K562 (cell line): ENCODE data around the gene OTOP3. TPM values are rescaled to one million over a fixed set of nuclear protein-coding genes. Genes with fewer than 3 reads are reported as not detected.

ENCODE experiments used
- ATAC-seq: fragments of 200-7000 bp; cut with Tn5 transposase; 3 replicates; pipeline ENCODE4 v1.9.1; 2020; ENCODE audit warnings: moderate library complexity
- BruUV-seq: library from RNA; stranded (reverse); fragments of 400-500 nt; replicated peaks from 2 replicates; lab custom pipeline; 2021; lab: Mats Ljungman, UMichigan
- CTCF ChIA-PET: fragments of 300-600 bp; formaldehyde crosslinking; extraction: SDS; loops from one replicate; lab custom pipeline; 2021; ENCODE audit warnings: low intra/inter-chr PET ratio; lab: Yijun Ruan, JAX
- POLR2A ChIA-PET: fragments of 300-600, 350-650 bp; sonication (Branson Sonifier 250); formaldehyde crosslinking; extraction: SDS; loops from one replicate; lab custom pipeline; 2021; ENCODE audit warnings: antibody characterized with exemption, inconsistent platforms; lab: Yijun Ruan, JAX
- DNase-seq, 4 experiments: peaks; one replicate each; pipeline versions ENCODE4 v3.0.0 to v3.0.0-alpha.2; 2011 to 2018; ENCODE audit warnings: low spot score in 3 of 4, mixed read lengths in 3 of 4; ENCODE audit errors: extremely low read depth in 1 of 4
- FAIRE-seq: peaks from 2 replicates; lab custom pipeline; 2011; peaks lifted over from hg19 to GRCh38; lab: Jason Lieb, UNC
- H2AFZ ChIP-seq: 2 replicates; pipeline ENCODE4 v1.6.0; 2011; ENCODE audit warnings: low read depth, low read length, control low read depth, inconsistent platforms
- H3K27ac ChIP-seq: fragments of 200-600 bp; 3 replicates; pipeline ENCODE4 v1.8.0; 2011; ENCODE audit warnings: low read depth, mild to moderate bottlenecking, control low read depth, inconsistent platforms, low read length, moderate library complexity, mixed read lengths; ENCODE audit errors: extremely low read depth
- H3K27me3 ChIP-seq, 2 experiments: fragments of 300-600 bp in 1 of 2; 2 replicates in 1 of 2; 3 replicates in 1 of 2; pipeline versions ENCODE4 v1.6.0 to v1.8.0; 2011; ENCODE audit warnings: inconsistent platforms in 2 of 2, low read length in 2 of 2, mild to moderate bottlenecking in 1 of 2, mixed read lengths in 1 of 2, moderate library complexity in 1 of 2; ENCODE audit not compliant: control insufficient read depth in 2 of 2, insufficient read depth in 2 of 2
- H3K36me3 ChIP-seq: fragments of 300-600 bp; 3 replicates; pipeline ENCODE4 v1.8.0; 2011; ENCODE audit warnings: mild to moderate bottlenecking, low read length, inconsistent platforms; ENCODE audit not compliant: control insufficient read depth, insufficient read depth
- H3K4me1 ChIP-seq, 2 experiments: fragments of 200-600 bp in 1 of 2; replicated peaks in 1 of 2; 2 replicates in 1 of 2; 3 replicates in 1 of 2; pipeline versions ENCODE4 v1.5.1 to v1.8.0; 2011; ENCODE audit warnings: inconsistent platforms in 2 of 2, low read length in 2 of 2, mild to moderate bottlenecking in 1 of 2, mixed read lengths in 1 of 2, moderate library complexity in 1 of 2; ENCODE audit not compliant: control insufficient read depth in 2 of 2, insufficient read depth in 2 of 2
- H3K4me2 ChIP-seq: 2 replicates; pipeline ENCODE4 v1.6.1; 2011; ENCODE audit warnings: low read length, control low read depth, inconsistent platforms, mixed read lengths; ENCODE audit not compliant: insufficient read depth
- H3K4me3 ChIP-seq: fragments of 200-600 bp; sonication (generic), shearing (Covaris generic); 2 replicates; pipeline ENCODE4 v1.5.1; 2016; ENCODE audit warnings: control low read depth, inconsistent platforms
- H3K79me2 ChIP-seq: fragments of 200-600 bp; 3 replicates; pipeline ENCODE4 v1.8.0; 2011; ENCODE audit warnings: low read length, inconsistent platforms; ENCODE audit not compliant: control insufficient read depth, insufficient read depth
- H3K9ac ChIP-seq, 2 experiments: 2 replicates each; pipeline versions ENCODE4 v1.6.0 to v1.6.1; 2011; ENCODE audit warnings: low read depth in 2 of 2, low read length in 2 of 2, control low read depth in 1 of 2, inconsistent platforms in 1 of 2, mild to moderate bottlenecking in 1 of 2, mixed read lengths in 1 of 2; ENCODE audit not compliant: insufficient read depth in 1 of 2
- H3K9me1 ChIP-seq: one replicate; pipeline ENCODE4 v1.6.0; 2011; ENCODE audit warnings: inconsistent platforms, mild to moderate bottlenecking, low read length, moderate library complexity; ENCODE audit not compliant: control insufficient read depth, insufficient read depth
- H3K9me3 ChIP-seq: replicated peaks from 2 replicates; pipeline ENCODE4 v1.5.1; 2011; ENCODE audit warnings: low read depth, low read length, inconsistent platforms; ENCODE audit not compliant: control insufficient read depth, insufficient read depth
- H4K20me1 ChIP-seq: replicated peaks from 2 replicates; pipeline ENCODE4 v1.6.1; 2011; ENCODE audit warnings: low read length, inconsistent platforms, mixed read lengths; ENCODE audit not compliant: control insufficient read depth, insufficient read depth
- E2F3 ChIP-seq: fragments of 250-450 bp; sonication (Bioruptor Pico); IDR thresholded peaks from 2 replicates; pipeline ENCODE4 v1.4.0; 2020; ENCODE audit warnings: mild to moderate bottlenecking
- E2F8 ChIP-seq: fragments of 450-650 bp; IDR thresholded peaks from 2 replicates; pipeline ENCODE4 v1.7.1; 2018; ENCODE audit warnings: mild to moderate bottlenecking, low read depth; ENCODE audit not compliant: partially characterized antibody
- EP400 ChIP-seq: fragments of 450-650 bp; IDR thresholded peaks from 2 replicates; pipeline ENCODE4 v1.6.1; 2017; ENCODE audit warnings: antibody characterized with exemption, mild to moderate bottlenecking, moderate library complexity
- ESRRA ChIP-seq: fragments of 450-650 bp; IDR thresholded peaks from 2 replicates; pipeline ENCODE4 v1.6.1; 2014; ENCODE audit warnings: low read depth, mild to moderate bottlenecking, moderate library complexity, borderline replicate concordance
- ETV5 ChIP-seq: sonication (generic); formaldehyde crosslinking; IDR thresholded peaks from 2 replicates; pipeline ENCODE4 v1.4.0; 2020; ENCODE audit warnings: low read depth, mild to moderate bottlenecking, missing genetic modification reagents
- FIP1L1 ChIP-seq: fragments of 200-400 bp; formaldehyde crosslinking; IDR thresholded peaks from 2 replicates; pipeline ENCODE4 v1.6.1; 2018; ENCODE audit warnings: mild to moderate bottlenecking, low read depth, low read length; ENCODE audit not compliant: poor library complexity, severe bottlenecking
- HMBOX1 ChIP-seq: sonication (generic); IDR thresholded peaks from 2 replicates; pipeline ENCODE4 v1.6.1; 2016
- NCOR1 ChIP-seq: fragments of 450-650 bp; IDR thresholded peaks from 2 replicates; pipeline ENCODE4 v1.6.1; 2016; ENCODE audit warnings: mild to moderate bottlenecking, moderate library complexity
- NEUROD1 ChIP-seq: fragments of 150-350 bp; IDR thresholded peaks from 2 replicates; pipeline ENCODE4 v1.6.1; 2014; ENCODE audit warnings: borderline replicate concordance, low read length, low read depth; ENCODE audit not compliant: partially characterized antibody
- TBL1XR1 ChIP-seq, 2 experiments: IDR thresholded peaks; 2 replicates each; pipeline ENCODE4 v1.6.1; 2012; ENCODE audit warnings: improper control_type of control experiment in 2 of 2, low read length in 2 of 2, mild to moderate bottlenecking in 1 of 2
- TRIM28 ChIP-seq: fragments of 450-650 bp; IDR thresholded peaks from 2 replicates; pipeline ENCODE4 v1.6.1; 2017
- ZBTB43 ChIP-seq: sonication (generic); formaldehyde crosslinking; IDR thresholded peaks from 2 replicates; pipeline ENCODE4 v1.8.0; 2023; ENCODE audit warnings: mild to moderate bottlenecking, missing genetic modification reagents
- ZFP1 ChIP-seq: fragments of 450-650 bp; formaldehyde crosslinking; IDR thresholded peaks from 2 replicates; pipeline ENCODE4 v1.4.0; 2020; ENCODE audit warnings: mild to moderate bottlenecking, mixed read lengths
- ZFP91 ChIP-seq: sonication (generic); formaldehyde crosslinking; IDR thresholded peaks from 2 replicates; pipeline ENCODE4 v1.8.0; 2022; ENCODE audit warnings: mild to moderate bottlenecking, missing genetic modification reagents
- ZNF143 ChIP-seq: sonication (generic); formaldehyde crosslinking; IDR thresholded peaks from 2 replicates; pipeline ENCODE4 v1.9.0; 2022; ENCODE audit warnings: mild to moderate bottlenecking, missing genetic modification reagents
- WGBS: fragments of 100-300 bp; shearing (Covaris generic); methylation state at CpG from one replicate; pipeline ENCODE4 v1.1.6; 2016; ENCODE audit warnings: low coverage, mixed read lengths; ENCODE audit not compliant: insufficient coverage; ENCODE audit errors: missing lambda C conversion rate; 5-methylcytosine and 5-hydroxymethylcytosine counted together
- in situ Hi-C: fragments of 300-500 bp; cut with MboI; formaldehyde crosslinking; loops from 4 replicates; pipeline ENCODE4 v1.15.0; 2018; ENCODE audit warnings: inconsistent platforms, mixed read lengths
- intact Hi-C: fragments of 100-400 bp; cut with micrococcal nuclease; formaldehyde crosslinking; loops from 2 replicates; pipeline ENCODE4 v1.14.2; 2022
- polyA plus RNA-seq, 8 experiments: library from polyadenylated mRNA; depleted of rRNA in 4 of 8; stranded (reverse) in 5 of 8; unstranded in 3 of 8; fragments of >200 nt; fragmentation: Nextera tagmentation in 2 of 8; fragmentation: Illumina TruSeq in 1 of 8; extraction: Ambion mirVana in 2 of 8; extraction: Trizol in 1 of 8; gene quantifications; 2 replicates each; pipeline versions ENCODE4 v1.2.1 to v1.2.3, GENCODE V29; 2011 to 2014; ENCODE audit warnings: inconsistent platforms in 1 of 8, missing spikeins in 1 of 8
- total RNA-seq, 7 experiments: library from RNA; depleted of rRNA in 6 of 7; stranded (reverse); fragments of >200 nt in 6 of 7; fragmentation: Illumina TruSeq in 2 of 7; extraction: Trizol in 2 of 7; gene quantifications; 2 replicates each; pipeline versions ENCODE4 v1.2.1 to v1.2.3, GENCODE V29; 2011 to 2021; ENCODE audit warnings: low replicate concordance in 1 of 7

The OTOP3 gene
- total and polyA plus RNA-seq, 9 of the 15 experiments (the other 6 are each of a cell fraction or from before 2014, with no cell fraction given), result not detected

- in situ Hi-C loops, result no loop called here
- Histone ChIP-seq H2AFZ (peak overlapping the region; percentile 78), H3K4me3 (peak overlapping the region; percentile 55), H3K9me1 (no peaks in the 10 kb centered on the region), H3K4me1 (peaks cover 22 to 40% of the 10 kb centered on the region in 2 experiments), H3K27ac (peak overlapping the region; percentile 75), H3K9ac (peak overlapping the region; percentile 76 to 91), H3K79me2 (0 out of 3 replicates have a peak, but pooled peaks cover 3% of the 10 kb centered on the region), H3K36me3 (no peaks in the 10 kb centered on the region), H3K9me3 (no peaks in the 10 kb centered on the region), H4K20me1 (no peaks in the 10 kb centered on the region), H3K27me3 (no peaks in the 10 kb centered on the region), H3K4me2 (peak overlapping the region; percentile 87)
- POLR2A ChIA-PET, result interaction anchor here (0.6 to 1.9 kb wide), 11 partner anchors 8 to 543 kb away, joined by 3 to 12 read pairs (median 4); partner anchors contain the start of genes ATP5PD, HID1, KCTD2 and MRPL58
- peak; percentile 96 for ATAC-seq
- FAIRE-seq, result peak; percentile 87
- intact Hi-C loops, result no loop called here
- BruUV-seq, result TSS peak; percentile 97
- CTCF ChIA-PET, result no interaction called here
- 1% methylated on average over 56 of the region's 61 CpGs for WGBS
- peak; percentile 88 to 90 (median 88) for DNase-seq
- TF ChIP-seq EP400 (peak; percentile 96), FIP1L1 (peak; percentile 62), NCOR1 (peak; percentile 60; the same call in 1 of the 2 replicates), ESRRA (peak; percentile 97), NEUROD1 (no peak), ETV5 (CRISPR knock-in tag) (peak; percentile 93), TBL1XR1 (IDR thresholded peaks at IDR 0.05; ENCODE audit: low read length in 2 of 2) (peak in 1 of 2 experiments; percentile 45; a peak in 2 of 4 replicates), E2F3 (CRISPR knock-in tag) (0 out of 2 replicates have a peak, but pooled peaks have one; percentile 37), E2F8 (peak; percentile 60), ZFP91 (CRISPR knock-in tag) (peak; percentile 61; the same call in 1 of the 2 replicates), ZFP1 (CRISPR knock-in tag) (no peak), ZNF143 (CRISPR knock-in tag) (0 out of 2 replicates have a peak, but pooled peaks have one; percentile 21), ZBTB43 (0 out of 2 replicates have a peak, but pooled peaks have one; percentile 62), HMBOX1 (no peak), TRIM28 (peak; percentile 83)
Observed at GRCh38 chr17:74981979-74982662, 46.4 kb downstream of the OTOP3 start.
